Neural cell (in vitro differentiated cells): ENCODE data around the gene LIMS2. TPM values are rescaled to one million over a fixed set of nuclear protein-coding genes. Genes with fewer than 3 reads are reported as not detected.
A peak's percentile ranks its signal among the peaks of the same experiment; 100 is the strongest.

Experiments
- H2AFZ ChIP-seq: fragments of 200-600, 300-800 bp; sonication (generic), shearing (Covaris generic); 2 replicates; pipeline ENCODE4 v1.6.0; 2014; ENCODE audit warnings: low read depth, mild to moderate bottlenecking, antibody characterized with exemption, low read length, moderate library complexity
- H3F3A ChIP-seq: fragments of 200-600 bp; shearing (Covaris generic); 2 replicates; pipeline ENCODE4 v1.6.1; 2016; ENCODE audit warnings: mild to moderate bottlenecking, moderate library complexity, mixed read lengths, antibody characterized with exemption, low read length; ENCODE audit not compliant: insufficient read depth, poor library complexity, severe bottlenecking
- H3K27ac ChIP-seq: fragments of 200-600, 300-800 bp; sonication (generic), shearing (Covaris generic); 2 replicates; pipeline ENCODE4 v1.5.1; 2014; ENCODE audit warnings: mild to moderate bottlenecking, low read length, moderate library complexity
- H3K27me3 ChIP-seq: fragments of 300-800, 200-600 bp; sonication (generic), shearing (Covaris generic); 2 replicates; pipeline ENCODE4 v1.6.0; 2014; ENCODE audit warnings: mild to moderate bottlenecking, low read depth, low read length, moderate library complexity; ENCODE audit not compliant: insufficient read depth
- H3K36me3 ChIP-seq: fragments of 300-800, 200-600 bp; sonication (generic), shearing (Covaris generic); 2 replicates; pipeline ENCODE4 v1.5.1; 2014; ENCODE audit warnings: mild to moderate bottlenecking, antibody characterized with exemption, low read length, moderate library complexity; ENCODE audit not compliant: insufficient read depth
- H3K4me2 ChIP-seq: fragments of 300-800, 200-600 bp; sonication (generic), shearing (Covaris generic); 2 replicates; pipeline ENCODE4 v1.6.0; 2014; ENCODE audit warnings: mild to moderate bottlenecking, low read length
- H3K4me3 ChIP-seq: fragments of 300-800, 200-600 bp; sonication (generic), shearing (Covaris generic); 2 replicates; pipeline ENCODE4 v1.5.1; 2014; ENCODE audit warnings: mild to moderate bottlenecking, low read length, moderate library complexity
- H3K79me2 ChIP-seq: fragments of 200-600 bp; shearing (Covaris generic); replicated peaks from 2 replicates; pipeline ENCODE4 v1.6.0; 2014; ENCODE audit warnings: mild to moderate bottlenecking, low read length, moderate library complexity; ENCODE audit not compliant: insufficient read depth
- H3K9ac ChIP-seq: fragments of 300-800, 200-600 bp; sonication (generic), shearing (Covaris generic); 2 replicates; pipeline ENCODE4 v1.6.1; 2016; ENCODE audit warnings: mild to moderate bottlenecking, low read length, mixed read lengths
- H3K9me2 ChIP-seq: fragments of 200-600 bp; shearing (Covaris generic); 2 replicates; pipeline ENCODE4 v1.6.1; 2016; ENCODE audit warnings: mild to moderate bottlenecking, low read length, mixed read lengths; ENCODE audit not compliant: insufficient read depth
- H3K9me3 ChIP-seq: fragments of 200-600, 300-800 bp; sonication (generic), shearing (Covaris generic); 2 replicates; pipeline ENCODE4 v1.6.1; 2016; ENCODE audit warnings: mild to moderate bottlenecking, mixed run types, low read length, moderate library complexity, mixed read lengths
- H4K20me1 ChIP-seq: fragments of 200-600 bp; shearing (Covaris generic); 2 replicates; pipeline ENCODE4 v1.6.1; 2016; ENCODE audit warnings: mild to moderate bottlenecking, mixed run types; ENCODE audit not compliant: insufficient read depth
- CTCF ChIP-seq: fragments of 450-650 bp; IDR thresholded peaks from 2 replicates; pipeline ENCODE4 v1.5.1; 2014; ENCODE audit warnings: antibody characterized with exemption, mild to moderate bottlenecking, moderate library complexity; ENCODE audit not compliant: poor library complexity, severe bottlenecking
- EP300 ChIP-seq: fragments of 450-650 bp; conservative IDR thresholded peaks from 2 replicates; pipeline ENCODE4 v1.6.1; 2014; ENCODE audit warnings: antibody characterized with exemption, mild to moderate bottlenecking, moderate library complexity; ENCODE audit not compliant: poor library complexity, severe bottlenecking
- EZH2 ChIP-seq: fragments of 200-600, 300-800 bp; shearing (Covaris generic), sonication (generic); IDR thresholded peaks from 2 replicates; pipeline ENCODE4 v1.6.1; 2014; ENCODE audit warnings: antibody characterized with exemption, low read length, borderline replicate concordance, mild to moderate bottlenecking; ENCODE audit not compliant: insufficient read depth, poor library complexity, severe bottlenecking
- MXI1 ChIP-seq: fragments of 450-650 bp; conservative IDR thresholded peaks from 2 replicates; pipeline ENCODE4 v1.6.1; 2014; ENCODE audit warnings: antibody characterized with exemption, mild to moderate bottlenecking; ENCODE audit not compliant: poor library complexity, severe bottlenecking
- POLR2AphosphoS5 ChIP-seq: IDR thresholded peaks from 2 replicates; pipeline ENCODE4 v1.6.1; 2012
- RAD21 ChIP-seq: fragments of 450-650 bp; conservative IDR thresholded peaks from 2 replicates; pipeline ENCODE4 v1.6.1; 2014; ENCODE audit warnings: antibody characterized with exemption, mild to moderate bottlenecking, moderate library complexity
- REST ChIP-seq: IDR thresholded peaks from 2 replicates; pipeline ENCODE4 v1.6.1; 2012; ENCODE audit warnings: borderline replicate concordance
- SMC3 ChIP-seq: fragments of 450-650 bp; conservative IDR thresholded peaks from 2 replicates; pipeline ENCODE4 v1.6.1; 2014; ENCODE audit warnings: antibody characterized with exemption, mild to moderate bottlenecking, moderate library complexity; ENCODE audit not compliant: poor library complexity
- TAF1 ChIP-seq: IDR thresholded peaks from 2 replicates; pipeline ENCODE4 v1.6.1; 2012; ENCODE audit warnings: low read depth
- polyA plus RNA-seq: library from polyadenylated mRNA; depleted of rRNA; stranded (reverse); fragments of >200 nt; gene quantifications from 2 replicates; pipeline ENCODE4 v1.2.3, GENCODE V29; 2014

The LIMS2 gene
- polyA plus RNA-seq, 1 donor from 2014 or later: not detected

GRCh38 chr2:127649684-127650040 is 25.7 kb downstream of the LIMS2 start:
- Histone ChIP-seq H3K79me2 (no peaks in the 10 kb centered on the region), H3K9me3 (no peaks in the 10 kb centered on the region), H3K9ac (no peak overlapping the region), H3K27me3 (no peaks in the 10 kb centered on the region), H3K36me3 (no peaks in the 10 kb centered on the region), H3K9me2 (no peaks in the 10 kb centered on the region), H3K4me3 (no peak overlapping the region), H2AFZ (no peak overlapping the region), H3F3A (no peaks in the 10 kb centered on the region), H3K27ac (no peak overlapping the region), H3K4me2 (no peak overlapping the region), H4K20me1 (no peaks in the 10 kb centered on the region)
- TF ChIP-seq RAD21: no peak
- TF ChIP-seq SMC3: peak; percentile 29
- no peak for TF ChIP-seq MXI1
- no peak for TF ChIP-seq TAF1
- peak; percentile 55 for TF ChIP-seq CTCF
- TF ChIP-seq EZH2: no peak
- TF ChIP-seq REST: no peak
- no peak for TF ChIP-seq EP300
- no peak for TF ChIP-seq POLR2AphosphoS5

- Histone ChIP-seq H3K4me2 (no peak overlapping the region), H3K9ac (no peak overlapping the region), H3F3A (no peaks in the 10 kb centered on the region), H3K36me3 (no peaks in the 10 kb centered on the region), H3K9me3 (no peaks in the 10 kb centered on the region), H2AFZ (no peak overlapping the region), H3K79me2 (no peaks in the 10 kb centered on the region), H3K9me2 (no peaks in the 10 kb centered on the region), H3K27me3 (no peaks in the 10 kb centered on the region), H4K20me1 (no peaks in the 10 kb centered on the region), H3K4me3 (no peak overlapping the region), H3K27ac (no peak overlapping the region)
- TF ChIP-seq TAF1: no peak
- no peak for TF ChIP-seq REST
- TF ChIP-seq RAD21: no peak
- no peak for TF ChIP-seq SMC3
- TF ChIP-seq MXI1: no peak
- no peak for TF ChIP-seq EZH2
- TF ChIP-seq EP300: no peak
- no peak for TF ChIP-seq CTCF
- no peak for TF ChIP-seq POLR2AphosphoS5
Observed at GRCh38 chr2:127649100-127649611, 26.2 kb downstream of the LIMS2 start.
